D341Med (cell line): ENCODE data around the gene CTCFL.
"Not testable (repeated sequence)": the region's sequence is repeated elsewhere in the genome, so short reads cannot be mapped to it uniquely, and the experiment has no call there.

Experiments
- DNase-seq: peaks from one replicate; pipeline ENCODE4 v3.0.0; 2012; ENCODE audit warnings: low spot score

Gene CTCFL

DNA sequence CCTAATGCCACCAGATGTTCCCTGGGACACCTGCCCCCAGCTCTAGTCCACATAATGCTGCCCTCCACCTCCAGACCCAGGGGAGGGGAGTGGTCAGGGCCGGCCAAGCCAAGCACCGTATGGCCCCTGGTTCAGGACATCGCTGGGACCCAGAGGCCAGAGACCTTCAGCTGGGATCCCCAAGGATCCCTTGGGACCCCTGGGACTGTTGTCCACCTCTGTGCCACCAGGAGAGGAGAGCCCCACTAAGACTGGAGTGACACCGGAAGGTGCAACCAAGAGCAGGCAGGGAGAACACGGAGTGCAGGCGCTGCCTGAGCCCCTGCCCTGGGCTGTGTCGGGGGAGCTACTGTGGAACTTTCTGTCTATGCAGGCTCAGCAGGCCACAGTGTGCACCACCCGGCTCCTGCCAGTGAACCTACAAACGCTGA, 43.6 kb downstream of the CTCFL start:
- no peak for DNase-seq

DNA sequence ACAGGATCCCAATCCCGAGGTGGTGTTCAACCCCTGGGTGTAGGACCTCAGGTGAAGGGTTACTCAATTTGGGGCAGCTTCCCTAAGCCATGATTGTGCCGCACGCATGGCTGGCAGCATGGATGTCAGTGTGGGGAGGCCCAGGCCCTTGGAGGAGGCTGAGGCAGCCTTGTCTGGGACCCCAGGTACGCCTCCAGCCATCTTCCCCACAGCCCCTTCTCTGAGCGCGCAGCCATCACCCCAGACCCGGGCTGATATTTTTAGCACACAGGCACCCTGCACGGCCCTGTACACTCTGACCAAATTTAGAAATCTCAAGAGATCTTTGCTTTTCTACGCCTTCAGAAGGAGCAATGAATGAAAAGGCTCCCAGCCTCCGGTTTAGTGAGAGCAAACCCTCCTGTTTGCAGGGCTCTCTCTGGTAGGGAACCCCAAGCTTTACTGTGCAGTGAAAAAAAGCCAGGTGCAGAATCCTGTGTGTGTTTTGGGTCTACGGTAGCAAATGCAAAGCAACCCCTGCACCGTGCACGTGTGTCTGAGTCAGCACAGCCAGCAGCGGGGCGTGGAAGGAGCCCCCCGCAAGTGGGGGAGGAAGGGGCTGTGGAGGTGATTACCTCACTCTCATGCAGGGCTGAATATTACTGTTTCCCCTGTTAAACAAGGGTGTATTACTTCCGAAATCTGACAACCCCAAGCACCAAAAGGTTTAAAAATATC, 44.3 kb downstream of the CTCFL start:
- no peak for DNase-seq

- no peak for DNase-seq
These were observed 45.7 kb downstream of the CTCFL start for GRCh38 chr20:57479196-57479595.

- no peak for DNase-seq
These were observed 46.8 kb downstream of the CTCFL start for GRCh38 chr20:57478176-57478575.

- DNase-seq: no peak
These were observed 48.1 kb downstream of the CTCFL start for GRCh38 chr20:57476641-57477461.

DNA sequence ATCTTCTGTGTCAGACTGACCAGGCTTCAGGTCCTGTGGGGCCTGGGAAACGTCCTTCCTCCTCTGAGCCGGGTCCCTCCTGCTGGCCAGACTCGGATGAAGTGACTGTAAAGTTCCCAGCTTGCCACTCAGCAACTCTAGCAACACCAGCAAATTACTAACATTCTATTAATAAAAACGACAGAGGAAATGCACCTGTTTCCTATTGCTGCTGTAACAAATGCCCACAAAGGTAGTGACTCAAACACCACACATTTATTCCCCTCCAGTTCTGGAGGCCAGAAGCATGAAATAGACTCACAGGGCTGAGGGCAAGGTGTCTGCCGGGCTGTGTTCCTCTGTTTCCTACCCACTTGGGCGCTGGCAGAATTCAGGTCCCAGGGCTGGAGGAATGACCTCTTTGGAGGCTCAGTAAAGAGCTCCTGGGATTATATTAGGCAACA, 48.8 kb downstream of the CTCFL start:
- no peak for DNase-seq

DNA sequence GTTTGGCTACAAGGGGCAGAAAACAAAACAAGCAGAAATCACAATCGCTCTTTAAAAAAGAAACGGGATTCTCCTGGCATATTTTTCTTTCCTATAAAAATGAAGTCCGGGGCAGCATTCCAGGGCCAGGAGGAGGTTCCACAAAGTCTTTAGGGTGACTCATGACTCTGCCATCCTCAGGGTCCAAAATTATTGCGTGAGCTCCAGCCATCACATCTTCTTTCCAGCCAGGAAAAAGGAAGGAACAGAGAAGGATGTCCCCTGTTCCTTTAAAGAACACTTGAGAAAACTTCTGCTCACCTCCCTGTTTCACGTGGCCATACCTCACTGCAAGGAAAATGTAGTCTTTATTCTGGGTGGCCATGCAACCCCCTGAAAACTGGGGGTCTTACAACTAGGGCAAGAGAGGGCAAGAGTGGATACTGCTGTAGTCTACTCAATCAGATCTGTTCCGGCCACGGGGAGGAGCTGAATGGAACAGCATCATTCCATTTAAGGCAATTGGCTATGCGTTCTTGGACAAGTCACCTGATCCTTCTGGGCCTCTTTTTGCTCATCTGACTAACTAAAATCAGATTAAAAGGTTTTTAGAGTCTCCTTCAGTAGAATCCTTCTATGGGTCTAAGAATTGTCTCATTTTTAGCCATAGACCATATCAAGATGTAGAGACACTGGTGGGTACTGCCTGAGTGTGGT, 49.4 kb downstream of the CTCFL start:
- DNase-seq: no peak

GRCh38 chr20:57474816-57475215, 50.1 kb downstream of the CTCFL start:
- no peak for DNase-seq

- no peak for DNase-seq
These were observed 50.7 kb downstream of the CTCFL start for GRCh38 chr20:57474205-57474604.

- DNase-seq: no peak
These were observed 51.5 kb downstream of the CTCFL start for GRCh38 chr20:57473246-57474048.

DNA sequence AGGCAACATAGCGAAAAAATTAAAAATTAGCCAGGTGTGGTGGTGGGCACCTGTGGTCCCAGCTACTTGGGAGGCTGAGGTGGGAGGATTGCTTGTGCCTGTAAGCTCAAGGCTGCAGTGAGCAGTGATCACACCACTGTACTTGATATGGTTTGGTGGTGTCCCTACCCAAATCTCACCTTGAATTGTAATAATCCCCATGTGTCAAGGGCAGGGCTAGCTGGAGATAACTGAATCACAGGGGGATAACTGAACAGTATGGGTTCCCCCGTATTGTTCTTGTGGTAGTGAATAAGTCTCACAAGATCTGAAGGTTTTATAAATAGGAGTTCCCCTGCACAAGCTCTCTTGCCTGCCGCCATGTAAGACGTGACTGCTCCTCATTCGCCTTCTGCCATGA, 52.5 kb downstream of the CTCFL start:
- DNase-seq: not testable (repeated sequence)

DNA sequence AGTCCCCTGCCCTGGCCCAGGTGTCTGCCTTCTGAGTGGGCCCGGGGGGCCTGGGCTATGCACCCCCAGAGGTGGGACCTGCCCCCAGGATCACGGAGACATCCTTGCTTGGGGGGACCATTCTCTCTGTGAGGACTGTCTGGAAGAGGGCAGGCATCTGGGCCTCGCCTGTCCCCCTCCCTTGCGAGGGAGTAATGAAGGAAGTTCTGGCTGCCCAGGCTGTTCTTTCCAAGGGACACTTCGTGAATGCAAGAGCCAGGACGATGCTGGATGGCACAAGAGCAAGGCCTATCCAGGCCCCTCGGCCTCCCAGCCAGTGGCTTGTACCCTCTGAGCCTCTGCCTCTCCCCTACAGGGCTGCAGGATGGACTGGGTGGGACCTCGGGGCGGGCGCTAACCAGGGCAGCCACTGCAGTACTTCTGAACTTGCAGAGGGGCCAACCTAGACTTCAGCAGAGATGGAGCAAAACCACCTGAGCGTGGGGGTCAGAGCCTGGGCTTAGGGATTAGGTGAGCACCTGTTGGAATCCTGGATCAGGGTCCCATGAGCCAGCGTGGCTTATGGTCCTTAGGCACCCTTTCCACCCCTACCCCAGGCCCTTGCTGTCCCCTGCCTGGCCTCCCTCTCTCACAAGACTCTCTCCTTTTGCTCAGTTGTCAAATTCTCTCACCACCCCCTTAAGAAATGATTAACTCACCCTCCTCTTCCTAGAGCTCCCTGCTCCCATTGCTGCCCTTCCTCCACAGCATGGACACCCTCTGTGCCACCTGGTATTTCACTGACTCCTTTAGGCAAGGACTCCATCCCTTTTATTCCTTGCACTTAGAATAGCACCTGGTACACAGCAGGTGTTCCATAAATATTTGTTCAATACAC, 53.2 kb downstream of the CTCFL start:
- no peak for DNase-seq

DNA sequence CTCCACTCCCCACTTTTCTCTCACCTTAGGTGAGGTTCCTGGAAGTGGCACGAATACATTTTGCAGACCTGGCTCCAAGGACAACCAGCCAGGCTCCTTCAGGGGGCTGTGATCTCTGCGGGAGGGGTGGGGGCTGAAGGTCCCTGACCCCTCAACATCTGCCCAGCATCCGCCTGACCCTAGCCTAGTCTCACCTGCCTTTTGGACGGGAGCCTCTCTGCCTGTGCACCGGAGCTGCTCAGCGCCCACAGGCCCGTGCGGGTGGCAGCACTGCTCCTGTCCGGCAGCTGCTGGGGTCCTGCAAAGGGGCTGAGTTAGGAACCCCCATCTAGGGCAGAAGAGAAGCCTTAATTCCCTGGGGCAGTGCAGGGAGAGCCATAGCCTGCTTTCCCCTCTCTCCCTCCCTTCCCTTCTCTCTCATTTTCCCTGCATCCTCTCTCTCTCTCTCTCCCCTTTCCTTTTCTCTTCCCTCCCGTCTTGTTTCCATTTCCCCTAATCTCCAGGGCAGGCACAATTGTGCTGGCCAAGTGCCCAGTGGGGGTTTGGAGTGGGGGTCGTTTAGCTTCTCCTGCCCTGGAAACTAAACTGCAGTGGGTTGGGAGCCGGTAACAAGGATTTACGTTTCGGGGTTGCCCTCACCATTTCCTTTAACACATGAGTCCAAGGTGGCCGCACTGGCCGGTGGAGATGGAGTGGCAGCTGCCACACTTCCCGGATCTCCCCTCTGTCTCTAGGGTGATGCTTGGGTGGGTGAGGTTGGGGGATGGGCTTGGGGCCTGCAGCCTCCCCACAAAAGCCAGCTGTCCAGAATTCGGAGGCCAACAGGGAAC, 54.1 kb downstream of the CTCFL start:
- no peak for DNase-seq

DNA sequence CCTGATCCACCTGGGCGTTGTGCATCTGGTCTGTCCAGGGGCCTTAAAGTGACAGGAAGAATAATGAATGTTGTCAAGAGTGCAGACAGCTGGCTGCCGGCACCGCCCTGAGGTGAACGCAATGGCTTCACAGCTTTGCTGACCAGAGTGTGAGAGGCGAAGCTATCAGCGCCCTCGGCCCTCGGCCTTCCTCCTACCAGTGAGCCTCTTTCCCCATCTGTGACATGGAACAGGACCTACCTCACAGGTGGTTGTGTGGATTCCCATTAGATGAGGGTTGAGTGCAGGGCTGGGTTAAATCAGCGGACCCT, 54.8 kb downstream of the CTCFL start:
- DNase-seq: no peak

- no peak for DNase-seq
These were observed 55.3 kb downstream of the CTCFL start for GRCh38 chr20:57469418-57470211.

DNA sequence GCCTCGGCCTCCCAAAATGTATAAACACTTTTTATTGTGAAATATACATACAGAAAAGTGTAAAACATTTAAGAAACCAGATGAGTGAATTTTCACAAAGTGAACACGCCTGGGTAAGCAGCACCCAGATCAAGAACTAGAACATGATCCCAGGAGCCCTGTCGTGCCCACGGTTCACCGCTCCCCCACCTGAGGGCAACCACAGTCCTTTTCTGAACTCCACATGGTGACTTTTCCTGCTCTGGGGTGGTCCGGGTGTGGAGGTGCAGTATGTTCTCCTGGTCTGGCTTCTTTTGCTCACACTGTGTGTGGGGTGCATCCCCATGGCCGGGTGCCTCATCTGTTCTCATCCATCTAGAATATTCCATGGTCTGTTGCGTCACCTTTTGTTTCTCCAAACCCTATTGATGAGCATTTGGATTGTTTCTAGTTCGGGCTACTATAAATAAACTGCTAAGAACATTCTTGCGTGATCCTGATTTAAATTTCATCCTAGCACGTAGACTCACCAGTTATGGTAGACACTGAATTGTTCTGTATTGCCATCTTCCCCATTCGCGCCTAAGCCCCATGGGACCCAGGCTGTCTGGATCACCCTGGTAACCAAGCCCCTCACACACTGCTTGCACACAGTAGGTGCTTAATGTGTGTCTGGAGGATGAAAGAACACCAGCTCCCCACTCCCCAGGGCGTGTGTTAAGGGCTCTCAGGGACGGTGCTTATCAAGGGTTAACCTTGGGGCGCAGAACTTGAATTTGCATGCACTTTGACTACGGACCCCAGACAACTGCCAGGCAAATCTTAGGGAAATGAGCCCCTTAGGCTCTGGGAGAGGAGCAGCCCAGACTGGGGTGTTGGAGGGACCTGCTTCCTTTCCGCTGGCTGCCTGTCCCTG, 56.2 kb downstream of the CTCFL start:
- DNase-seq: no peak

GRCh38 chr20:57467742-57468141, 57.2 kb downstream of the CTCFL start:
- DNase-seq: no peak

DNA sequence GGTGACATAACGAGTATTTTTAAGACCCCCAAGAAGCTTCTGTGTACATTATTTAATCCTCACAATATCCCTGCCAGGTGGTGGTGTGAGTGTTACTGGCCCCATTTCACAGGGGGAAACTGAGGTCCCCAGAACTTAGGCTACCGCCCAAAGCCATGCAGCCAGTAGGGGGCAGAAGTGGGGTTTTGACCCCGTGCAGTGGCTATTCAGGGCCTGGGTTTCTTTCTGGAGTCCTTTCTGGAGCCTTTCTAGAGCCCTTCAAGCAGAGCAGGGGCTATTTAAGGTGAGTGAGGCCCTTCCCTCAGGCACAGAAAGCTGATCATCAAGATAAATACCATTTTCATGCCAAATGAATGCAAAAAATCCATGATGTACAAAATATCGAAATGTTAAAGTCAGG, 59.0 kb downstream of the CTCFL start:
- no peak for DNase-seq
